ENCODE measurements around the gene SLAMF1. TPM values are rescaled to one million over a fixed set of nuclear protein-coding genes. Genes with fewer than 3 reads are reported as not detected.

Gene SLAMF1
- total RNA-seq, 1 donor: not detected

- H3K27ac ChIP-seq (ENCODE audit: low read depth, low read length): no peak overlapping the region
- TF ChIP-seq CTCF (IDR thresholded peaks at IDR 0.05; ENCODE audit: extremely low read depth, low read depth, low read length): no peak
- H3K4me2 ChIP-seq (ENCODE audit: insufficient read depth, low read length): no peak overlapping the region
- H3K9me3 ChIP-seq (ENCODE audit: low read depth, low read length): no peaks in the 10 kb centered on the region
- no peaks in the 10 kb centered on the region for H3K4me1 ChIP-seq (ENCODE audit: insufficient read depth, low read length)
- no peaks in the 10 kb centered on the region for H3K79me2 ChIP-seq (ENCODE audit: insufficient read depth, low read length)
- H3K27me3 ChIP-seq (ENCODE audit: insufficient read depth, low read length): no peaks in the 10 kb centered on the region
- H3K4me3 ChIP-seq (ENCODE audit: insufficient read depth, low read length): no peak overlapping the region
- H4K20me1 ChIP-seq (ENCODE audit: insufficient read depth, low read length): no peaks in the 10 kb centered on the region
- DNase-seq (ENCODE audit: insufficient read length, low spot score, missing footprints): no peak
- no peaks in the 10 kb centered on the region for H3K36me3 ChIP-seq (ENCODE audit: insufficient read depth, low read length)
- no peak overlapping the region for H2AFZ ChIP-seq (ENCODE audit: low read length)
These were observed 3.7 kb downstream of the SLAMF1 start for GRCh38 chr1:160643138-160643537.

- Histone ChIP-seq H4K20me1 (ENCODE audit: insufficient read depth, low read length) (no peaks in the 10 kb centered on the region), H3K4me1 (ENCODE audit: insufficient read depth, low read length) (no peaks in the 10 kb centered on the region), H3K36me3 (ENCODE audit: insufficient read depth, low read length) (no peaks in the 10 kb centered on the region), H3K4me3 (ENCODE audit: insufficient read depth, low read length) (no peak overlapping the region), H3K27me3 (ENCODE audit: insufficient read depth, low read length) (no peaks in the 10 kb centered on the region), H3K9me3 (ENCODE audit: low read depth, low read length) (no peaks in the 10 kb centered on the region), H3K79me2 (ENCODE audit: insufficient read depth, low read length) (no peaks in the 10 kb centered on the region), H3K4me2 (ENCODE audit: insufficient read depth, low read length) (no peak overlapping the region), H2AFZ (ENCODE audit: low read length) (no peak overlapping the region), H3K27ac (ENCODE audit: low read depth, low read length) (no peak overlapping the region)
- no peak for TF ChIP-seq CTCF (IDR thresholded peaks at IDR 0.05; ENCODE audit: extremely low read depth, low read depth, low read length)
- DNase-seq (ENCODE audit: insufficient read length, low spot score, missing footprints): no peak
These were observed 4.6 kb downstream of the SLAMF1 start for GRCh38 chr1:160642281-160642644.

GRCh38 chr1:160641323-160642280 lies 5.2 kb downstream of the SLAMF1 start:
- Histone ChIP-seq H3K4me2 (ENCODE audit: insufficient read depth, low read length) (no peak overlapping the region), H3K9me3 (ENCODE audit: low read depth, low read length) (no peaks in the 10 kb centered on the region), H3K79me2 (ENCODE audit: insufficient read depth, low read length) (no peaks in the 10 kb centered on the region), H3K27ac (ENCODE audit: low read depth, low read length) (no peak overlapping the region), H3K27me3 (ENCODE audit: insufficient read depth, low read length) (no peaks in the 10 kb centered on the region), H2AFZ (ENCODE audit: low read length) (no peak overlapping the region), H4K20me1 (ENCODE audit: insufficient read depth, low read length) (no peaks in the 10 kb centered on the region), H3K4me3 (ENCODE audit: insufficient read depth, low read length) (no peak overlapping the region), H3K4me1 (ENCODE audit: insufficient read depth, low read length) (no peaks in the 10 kb centered on the region), H3K36me3 (ENCODE audit: insufficient read depth, low read length) (no peaks in the 10 kb centered on the region)
- no peak for TF ChIP-seq CTCF (IDR thresholded peaks at IDR 0.05; ENCODE audit: extremely low read depth, low read depth, low read length)
- DNase-seq (ENCODE audit: insufficient read length, low spot score, missing footprints): no peak

- no peaks in the 10 kb centered on the region for H4K20me1 ChIP-seq (ENCODE audit: insufficient read depth, low read length)
- no peak overlapping the region for H2AFZ ChIP-seq (ENCODE audit: low read length)
- no peak for TF ChIP-seq CTCF (IDR thresholded peaks at IDR 0.05; ENCODE audit: extremely low read depth, low read depth, low read length)
- no peak overlapping the region for H3K4me2 ChIP-seq (ENCODE audit: insufficient read depth, low read length)
- no peaks in the 10 kb centered on the region for H3K9me3 ChIP-seq (ENCODE audit: low read depth, low read length)
- no peaks in the 10 kb centered on the region for H3K4me1 ChIP-seq (ENCODE audit: insufficient read depth, low read length)
- no peaks in the 10 kb centered on the region for H3K79me2 ChIP-seq (ENCODE audit: insufficient read depth, low read length)
- H3K27ac ChIP-seq (ENCODE audit: low read depth, low read length): no peak overlapping the region
- no peaks in the 10 kb centered on the region for H3K36me3 ChIP-seq (ENCODE audit: insufficient read depth, low read length)
- H3K27me3 ChIP-seq (ENCODE audit: insufficient read depth, low read length): no peaks in the 10 kb centered on the region
- H3K4me3 ChIP-seq (ENCODE audit: insufficient read depth, low read length): no peak overlapping the region
- peak; percentile 44 for DNase-seq (ENCODE audit: insufficient read length, low spot score, missing footprints)
These were observed 6.3 kb downstream of the SLAMF1 start for GRCh38 chr1:160640359-160641123.

Measured in osteoblast (primary cell).